IPS DF 6.9 (cell line): ENCODE results near the gene HIPK2.
"Not testable (repeated sequence)": the region's sequence is repeated elsewhere in the genome, so short reads cannot be mapped to it uniquely, and the experiment has no call there.

Source experiments
- DNase-seq: peaks from one replicate; pipeline ENCODE4 v3.0.0-alpha.2; 2013; ENCODE audit warnings: low read depth, low spot score
- H3K27ac ChIP-seq: one replicate; pipeline ENCODE4 v1.5.1; 2013; ENCODE audit warnings: low read length, control low read depth
- H3K27me3 ChIP-seq: 2 replicates; pipeline ENCODE4 v1.6.1; 2013; ENCODE audit warnings: mild to moderate bottlenecking, low read length; ENCODE audit not compliant: control insufficient read depth, insufficient read depth
- H3K36me3 ChIP-seq: 2 replicates; pipeline ENCODE4 v1.6.1; 2013; ENCODE audit warnings: low read length; ENCODE audit not compliant: control insufficient read depth, insufficient read depth
- H3K4me1 ChIP-seq: 2 replicates; pipeline ENCODE4 v1.6.1; 2013; ENCODE audit warnings: low read length; ENCODE audit not compliant: control insufficient read depth, insufficient read depth
- H3K4me3 ChIP-seq: 2 replicates; pipeline ENCODE4 v1.5.1; 2013; ENCODE audit warnings: mild to moderate bottlenecking, low read length
- H3K9me3 ChIP-seq: 2 replicates; pipeline ENCODE4 v1.6.1; 2013; ENCODE audit warnings: low read length, inconsistent platforms; ENCODE audit not compliant: control insufficient read depth, insufficient read depth
- WGBS: extraction: QIAGEN DNeasy Blood & Tissue Kit; methylation state at CpG from one replicate; pipeline ENCODE4 v1.1.7; 2013; ENCODE audit warnings: mixed read lengths, missing lambda C conversion rate; ENCODE audit not compliant: insufficient read length, insufficient coverage; 5-methylcytosine and 5-hydroxymethylcytosine counted together

HIPK2 gene

DNA sequence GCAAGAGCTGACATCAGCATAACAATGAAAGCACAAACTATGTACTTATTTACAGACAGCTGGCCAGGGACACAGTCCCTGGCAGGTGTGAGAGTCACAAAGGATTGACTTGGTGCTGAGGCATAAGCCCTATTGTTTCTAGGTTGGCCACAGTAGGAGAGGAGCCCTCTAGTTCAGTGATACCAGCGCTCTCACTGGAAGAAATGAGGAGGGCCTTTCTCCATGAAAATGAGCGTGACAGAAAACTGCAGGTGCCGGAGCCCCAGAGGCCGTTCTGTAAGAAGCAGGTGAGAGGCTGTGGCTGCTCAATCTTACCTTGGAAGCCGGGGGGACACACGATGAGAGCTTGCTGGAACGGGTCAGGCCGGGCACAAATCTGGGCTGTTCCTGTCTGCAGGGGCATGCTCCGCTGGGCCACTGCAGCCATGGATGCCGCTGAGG is 163.8 kb downstream of the HIPK2 start:
- H3K27me3 ChIP-seq, result no peaks in the 10 kb centered on the region
- H3K4me1 ChIP-seq, result peaks cover 6% of the 10 kb centered on the region
- WGBS, result no CpG with 5 or more reads among the region's 10 CpGs
- H3K27ac ChIP-seq, result no peak overlapping the region
- no peaks in the 10 kb centered on the region for H3K9me3 ChIP-seq
- DNase-seq, result no peak
- H3K4me3 ChIP-seq, result no peak overlapping the region
- no peaks in the 10 kb centered on the region for H3K36me3 ChIP-seq

DNA sequence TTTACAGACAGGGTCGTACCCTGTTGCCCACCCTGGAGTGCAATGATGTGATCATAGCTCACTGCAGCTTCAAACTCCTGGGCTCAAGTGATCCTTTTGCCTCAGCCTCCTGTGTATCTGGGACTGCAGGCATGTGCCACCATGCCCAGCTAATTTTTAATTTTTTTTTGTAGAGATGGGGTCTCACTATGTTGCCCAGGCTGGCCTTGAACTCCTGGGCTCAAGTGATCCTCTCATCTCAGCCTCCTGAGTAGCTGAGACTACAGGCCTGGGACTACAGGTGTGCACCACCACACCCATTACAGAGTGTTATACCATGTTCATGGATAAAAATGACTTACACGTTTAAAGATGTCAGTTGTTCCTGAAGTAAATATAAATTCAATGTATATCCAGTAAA is 166.2 kb downstream of the HIPK2 start:
- not testable (repeated sequence) for H3K36me3 ChIP-seq
- WGBS, result no CpG with 5 or more reads among the region's 2 CpGs

DNA sequence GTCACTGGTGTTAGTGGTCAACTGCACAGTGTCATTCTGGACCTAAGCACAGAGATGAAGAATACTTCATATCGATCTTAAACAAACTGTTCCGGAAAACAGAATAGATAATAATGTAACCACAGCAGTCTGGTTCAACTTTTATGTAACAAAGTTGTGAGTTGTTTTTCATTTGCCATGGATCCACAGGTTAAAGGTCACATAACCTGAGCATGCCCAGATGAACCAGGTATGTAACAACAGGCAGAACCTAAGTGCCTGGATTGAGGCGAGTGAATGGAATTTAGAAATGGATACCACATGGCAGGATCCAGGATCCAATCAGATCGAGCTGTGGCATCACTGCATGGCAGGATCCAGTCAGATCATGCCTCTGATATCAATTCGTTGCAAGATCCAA is 167.2 kb downstream of the HIPK2 start:
- DNase-seq, result no peak
- Histone ChIP-seq H3K4me3 (no peak overlapping the region), H3K9me3 (no peaks in the 10 kb centered on the region), H3K36me3 (no peaks in the 10 kb centered on the region), H3K27me3 (no peaks in the 10 kb centered on the region), H3K27ac (no peak overlapping the region), H3K4me1 (peaks cover 6% of the 10 kb centered on the region)
- no CpG with 5 or more reads among the region's 5 CpGs for WGBS

More for the DNA sequence above, 166.2 kb downstream of the HIPK2 start:
- H3K4me3 ChIP-seq, H3K4me1 ChIP-seq, H3K27me3 ChIP-seq, H3K27ac ChIP-seq, DNase-seq, H3K9me3 ChIP-seq: not testable (repeated sequence)

DNA sequence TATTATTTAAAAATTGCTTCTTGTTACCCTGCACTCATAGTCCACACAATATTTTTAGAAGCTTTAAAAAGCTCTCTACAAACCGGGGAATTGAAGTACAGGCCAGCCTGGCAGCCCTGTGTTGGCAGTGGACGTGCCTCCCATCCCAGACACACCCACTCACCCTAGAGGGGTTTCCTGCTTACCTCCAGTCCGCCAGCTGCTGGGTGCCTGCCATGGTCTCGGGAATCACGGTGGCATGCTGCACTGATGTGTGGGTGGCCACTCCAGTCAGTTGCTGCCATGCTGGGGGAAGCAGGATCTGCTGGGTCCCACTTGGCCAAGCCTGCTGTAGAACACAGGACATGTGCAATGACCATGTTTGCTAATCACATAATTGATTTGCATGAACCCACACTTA is 173.9 kb downstream of the HIPK2 start:
- H3K9me3 ChIP-seq, result no peaks in the 10 kb centered on the region
- H3K4me1 ChIP-seq, result no peaks in the 10 kb centered on the region
- no peak overlapping the region for H3K4me3 ChIP-seq
- H3K36me3 ChIP-seq, result no peaks in the 10 kb centered on the region
- no peak for DNase-seq
- WGBS, result no CpG with 5 or more reads among the region's 5 CpGs
- H3K27me3 ChIP-seq, result no peaks in the 10 kb centered on the region
- H3K27ac ChIP-seq, result no peak overlapping the region

DNA sequence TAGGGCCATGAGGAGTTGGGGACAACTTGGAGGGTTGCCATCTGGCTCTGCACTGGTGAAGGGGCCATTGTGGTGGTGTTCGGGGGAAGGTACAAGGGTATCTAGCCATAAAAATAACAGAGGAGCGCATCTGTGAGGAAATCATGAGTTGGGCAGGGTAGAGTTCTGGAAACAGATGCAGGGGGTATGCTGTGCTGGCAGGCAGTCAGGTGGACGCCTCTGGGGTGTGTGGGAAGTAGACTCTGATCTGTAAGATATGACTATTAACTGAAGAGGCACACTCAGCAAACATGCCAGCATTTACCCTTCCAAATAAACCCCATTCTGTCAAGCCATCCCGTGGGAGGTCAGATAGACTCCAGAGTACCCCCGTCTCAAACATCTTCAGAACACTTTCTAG is 174.5 kb downstream of the HIPK2 start:
- Histone ChIP-seq H3K9me3 (no peaks in the 10 kb centered on the region), H3K4me1 (no peaks in the 10 kb centered on the region), H3K27me3 (no peaks in the 10 kb centered on the region), H3K27ac (no peak overlapping the region), H3K4me3 (no peak overlapping the region), H3K36me3 (no peaks in the 10 kb centered on the region)
- no CpG with 5 or more reads among the region's 5 CpGs for WGBS
- DNase-seq, result no peak

DNA sequence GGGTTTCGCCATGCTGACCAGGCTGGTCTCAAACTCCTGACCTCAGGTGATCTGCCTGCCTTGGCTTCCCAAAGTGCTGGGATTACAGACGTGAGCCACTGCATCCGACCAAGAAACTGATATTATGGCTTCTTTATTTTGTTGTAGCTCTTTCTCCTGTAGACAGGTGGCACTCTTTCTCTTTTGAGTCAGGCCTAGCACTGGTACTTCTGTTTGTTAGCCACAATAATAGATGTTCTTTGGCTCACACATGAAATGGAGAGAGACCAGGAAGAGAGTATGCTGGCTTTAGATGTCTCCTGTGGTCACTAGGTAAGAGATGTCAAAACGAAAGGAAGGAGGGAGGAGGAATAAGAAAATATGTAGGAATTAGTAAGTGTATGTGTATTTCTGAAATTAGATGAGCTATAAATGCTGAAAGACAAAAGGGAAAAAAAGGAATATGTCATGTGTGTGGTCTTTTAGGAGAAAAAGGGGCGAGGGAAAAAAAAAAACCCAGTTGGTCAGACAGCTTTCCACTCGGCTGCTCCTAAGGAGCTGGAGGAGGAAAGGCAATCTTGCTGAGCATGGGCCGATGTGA is 175.6 kb downstream of the HIPK2 start:
- H3K27me3 ChIP-seq, result no peaks in the 10 kb centered on the region
- no peak for DNase-seq
- no peak overlapping the region for H3K4me3 ChIP-seq
- H3K9me3 ChIP-seq, result no peaks in the 10 kb centered on the region
- no peaks in the 10 kb centered on the region for H3K36me3 ChIP-seq
- WGBS, result 100% methylated on average over 1 of the region's 7 CpGs
- no peaks in the 10 kb centered on the region for H3K4me1 ChIP-seq
- H3K27ac ChIP-seq, result no peak overlapping the region

DNA sequence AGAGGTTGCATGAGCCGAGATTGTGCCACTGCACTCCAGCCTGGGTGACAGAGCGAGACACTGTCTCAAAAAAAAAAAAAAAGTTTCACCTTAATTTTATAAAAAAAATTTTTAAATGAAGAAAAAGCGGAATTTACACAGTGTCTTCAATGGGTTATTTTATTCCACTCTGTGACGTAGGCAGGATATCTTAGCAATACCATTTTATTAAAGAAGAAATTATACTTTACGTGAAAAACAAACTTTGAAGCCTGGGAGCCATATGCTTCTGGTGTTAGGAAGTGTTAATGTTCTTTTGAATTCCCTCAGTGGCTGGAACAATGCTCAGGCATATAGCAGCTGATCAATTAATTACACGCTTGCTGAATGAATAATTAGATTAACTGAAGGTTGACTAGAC is 176.6 kb downstream of the HIPK2 start:
- WGBS, result no CpG with 5 or more reads among the region's 6 CpGs
- Histone ChIP-seq H3K36me3 (0 out of 2 replicates have a peak, but pooled peaks cover 2% of the 10 kb centered on the region), H3K27ac (no peak overlapping the region), H3K27me3 (no peaks in the 10 kb centered on the region), H3K4me3 (no peak overlapping the region), H3K9me3 (no peaks in the 10 kb centered on the region), H3K4me1 (no peaks in the 10 kb centered on the region; the same call in 1 of the 2 replicates)
- DNase-seq, result no peak

DNA sequence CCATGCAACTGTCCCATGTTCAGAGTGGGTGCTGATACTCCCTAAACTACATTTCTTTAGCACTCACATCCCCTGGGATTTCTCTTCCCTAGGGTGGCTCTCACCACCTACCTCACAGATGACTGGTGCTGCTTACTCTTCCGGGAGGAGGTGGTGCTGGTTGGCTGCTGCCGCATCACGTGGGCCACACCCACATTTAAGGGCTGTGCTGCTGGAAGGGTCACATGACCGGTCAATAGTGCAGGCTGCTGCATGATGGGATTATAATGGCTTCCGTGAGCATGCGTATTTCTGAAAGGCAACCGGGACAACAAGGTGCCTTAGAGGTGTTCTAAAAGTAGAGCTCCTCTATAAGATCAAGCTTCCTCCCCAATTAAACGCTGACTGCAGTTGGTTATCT is 177.5 kb downstream of the HIPK2 start:
- no peaks in the 10 kb centered on the region; the same call in 1 of the 2 replicates for H3K4me1 ChIP-seq
- H3K27ac ChIP-seq, result no peak overlapping the region
- WGBS, result no CpG with 5 or more reads among the region's 8 CpGs
- H3K4me3 ChIP-seq, result no peak overlapping the region
- DNase-seq, result no peak
- H3K9me3 ChIP-seq, result no peaks in the 10 kb centered on the region
- H3K36me3 ChIP-seq, result 0 out of 2 replicates have a peak, but pooled peaks cover 2% of the 10 kb centered on the region
- H3K27me3 ChIP-seq, result no peaks in the 10 kb centered on the region

DNA sequence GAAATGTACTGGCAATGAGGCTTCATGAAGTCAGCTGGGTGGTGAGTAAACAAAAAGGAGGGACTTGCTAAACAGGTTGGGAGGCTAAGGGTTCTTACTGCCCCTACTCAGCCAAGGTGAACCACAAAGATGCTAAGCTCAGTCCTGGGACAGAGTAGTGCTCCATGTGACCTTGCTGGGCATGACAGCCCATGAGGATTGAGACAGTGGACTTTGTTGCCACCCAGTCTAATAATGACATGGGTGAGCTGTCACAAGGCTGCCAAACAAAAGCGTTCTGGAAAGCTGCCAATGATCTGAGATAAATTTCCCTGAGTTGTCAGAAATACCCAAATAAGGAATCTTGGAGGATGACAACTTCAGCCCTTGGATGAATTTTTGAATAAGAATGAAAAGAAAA is 179.2 kb downstream of the HIPK2 start:
- H3K36me3 ChIP-seq, result 0 out of 2 replicates have a peak, but pooled peaks cover 2% of the 10 kb centered on the region
- no peaks in the 10 kb centered on the region for H3K27me3 ChIP-seq
- no peak overlapping the region for H3K4me3 ChIP-seq
- no peak overlapping the region for H3K27ac ChIP-seq
- no peak for DNase-seq
- WGBS, result no CpG with 5 or more reads among the region's 1 CpG
- no peaks in the 10 kb centered on the region for H3K9me3 ChIP-seq
- H3K4me1 ChIP-seq, result no peaks in the 10 kb centered on the region; the same call in 1 of the 2 replicates

DNA sequence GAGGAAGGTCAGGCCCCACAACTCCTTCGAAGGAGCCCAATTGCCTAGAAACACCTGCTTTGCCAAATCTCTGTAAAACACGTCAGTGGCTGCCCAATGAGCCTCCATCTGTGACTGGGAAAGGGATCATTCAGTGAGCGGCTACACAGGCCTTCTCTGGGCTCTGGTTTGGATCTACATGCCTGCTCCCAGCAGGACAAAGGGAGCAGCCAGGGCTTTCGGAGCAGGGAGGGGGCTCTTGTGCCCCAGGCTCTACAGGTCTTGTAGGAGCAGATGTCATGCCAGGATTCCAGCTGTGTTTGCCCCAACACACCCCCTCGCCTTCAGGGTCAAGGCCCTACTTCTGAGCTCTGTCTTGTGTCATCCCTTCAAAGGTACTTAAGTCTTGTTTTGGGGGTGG is 180.8 kb downstream of the HIPK2 start:
- WGBS, result no CpG with 5 or more reads among the region's 5 CpGs
- no peaks in the 10 kb centered on the region for H3K27me3 ChIP-seq
- no peak overlapping the region for H3K4me3 ChIP-seq
- 0 out of 2 replicates have a peak, but pooled peaks cover 2% of the 10 kb centered on the region for H3K36me3 ChIP-seq
- H3K27ac ChIP-seq, result no peak overlapping the region
- DNase-seq, result no peak
- no peaks in the 10 kb centered on the region; the same call in 1 of the 2 replicates for H3K4me1 ChIP-seq
- no peaks in the 10 kb centered on the region for H3K9me3 ChIP-seq

DNA sequence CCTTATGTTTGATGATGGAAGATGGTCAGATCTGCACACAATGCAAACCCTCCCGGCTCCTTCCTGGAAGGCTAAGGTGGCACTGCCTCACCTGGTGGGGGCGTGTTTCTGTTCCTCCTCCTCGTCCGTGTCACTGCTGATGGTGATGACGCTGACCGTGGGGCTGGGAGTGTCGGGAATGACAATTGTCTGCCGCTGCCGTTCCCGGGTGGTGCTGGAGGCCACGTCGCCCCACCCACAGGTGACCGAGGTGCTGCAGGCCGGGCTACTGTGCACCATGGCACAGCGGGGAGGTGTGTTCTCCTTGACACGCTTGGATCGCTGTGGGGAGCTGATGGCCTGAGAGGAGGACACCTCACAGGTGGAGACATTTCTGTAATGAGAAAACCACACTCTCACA is 181.2 kb downstream of the HIPK2 start:
- Histone ChIP-seq H3K27ac (no peak overlapping the region), H3K9me3 (no peaks in the 10 kb centered on the region), H3K36me3 (0 out of 2 replicates have a peak, but pooled peaks cover 2% of the 10 kb centered on the region), H3K4me3 (no peak overlapping the region; the same call in 1 of the 2 replicates), H3K27me3 (no peaks in the 10 kb centered on the region), H3K4me1 (no peaks in the 10 kb centered on the region; the same call in 1 of the 2 replicates)
- no CpG with 5 or more reads among the region's 17 CpGs for WGBS
- DNase-seq, result no peak
